Testis (tissue), 2 donors: ENCODE measurements around the gene TBC1D22A.

Experiments used
- CTCF ChIP-seq, 3 experiments: fragments of 450-650 bp in 2 of 3; fragments of 200-600 bp in 1 of 3; sonication (generic) in 1 of 3; IDR thresholded peaks; one replicate each; pipeline ENCODE4 v1.5.1; 2016 to 2019; ENCODE audit warnings: antibody characterized with exemption in 3 of 3, mild to moderate bottlenecking in 2 of 3, moderate library complexity in 1 of 3
- POLR2A ChIP-seq: fragments of 450-650 bp; IDR thresholded peaks from one replicate; pipeline ENCODE4 v1.6.1; 2017; ENCODE audit warnings: antibody characterized with exemption, mild to moderate bottlenecking, moderate library complexity

DNA sequence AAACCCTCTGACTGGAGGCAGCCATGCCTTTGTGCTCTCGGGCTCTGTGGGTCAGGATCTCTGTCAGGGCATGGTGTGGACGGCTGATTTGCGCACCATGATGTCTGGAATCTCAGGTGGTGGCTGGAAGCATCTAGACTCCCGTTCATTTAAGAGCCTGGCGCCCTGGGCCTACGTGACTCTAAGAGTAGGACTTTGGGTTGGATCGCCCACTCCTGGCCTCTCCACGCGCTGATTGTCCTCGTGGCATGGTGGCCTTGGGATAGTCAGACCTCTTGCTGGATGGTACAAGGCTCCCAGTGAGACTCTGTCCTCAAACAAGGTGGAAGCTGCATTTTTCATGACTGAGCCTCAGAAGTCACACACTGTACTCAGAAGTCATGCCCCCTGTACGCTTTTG is 224.3 kb downstream of the TBC1D22A start:
- TF ChIP-seq CTCF (IDR thresholded peaks at IDR 0.05) (no peak), POLR2A (no peak)
